ENCODE results near the gene RNF144A.

The RNF144A gene

GRCh38 chr2:6958616-6959235 is 41.5 kb downstream of the RNF144A start:
- DNase-seq (ENCODE audit: low read depth, low spot score): no peak
- Histone ChIP-seq H3K4me1 (ENCODE audit: insufficient read depth, insufficient read length) (no peaks in the 10 kb centered on the region), H3K9me3 (ENCODE audit: insufficient read depth, low read length) (no peaks in the 10 kb centered on the region), H3K27me3 (ENCODE audit: insufficient read depth, insufficient read length) (no peaks in the 10 kb centered on the region), H3K9ac (ENCODE audit: insufficient read length, low read depth) (no peak overlapping the region), H3K36me3 (ENCODE audit: insufficient read depth, insufficient read length, low read length) (no peaks in the 10 kb centered on the region), H3K4me3 (ENCODE audit: insufficient read length, low read depth) (no peak overlapping the region)
- TF ChIP-seq ZNF274 (IDR thresholded peaks at IDR 0.05; ENCODE audit: low read depth, low read length): no peak
- TF ChIP-seq YY1 (IDR thresholded peaks at IDR 0.05; ENCODE audit: insufficient read depth, insufficient read length): no peak
- TF ChIP-seq SUZ12 (IDR thresholded peaks at IDR 0.05; ENCODE audit: extremely low read depth, insufficient read depth, insufficient read length): no peak

GRCh38 chr2:6959751-6960150 is 42.5 kb downstream of the RNF144A start:
- Histone ChIP-seq H3K4me1 (ENCODE audit: insufficient read depth, insufficient read length) (no peaks in the 10 kb centered on the region), H3K36me3 (ENCODE audit: insufficient read depth, insufficient read length, low read length) (no peaks in the 10 kb centered on the region), H3K9me3 (ENCODE audit: insufficient read depth, low read length) (no peaks in the 10 kb centered on the region), H3K9ac (ENCODE audit: insufficient read length, low read depth) (no peak overlapping the region), H3K27me3 (ENCODE audit: insufficient read depth, insufficient read length) (no peaks in the 10 kb centered on the region), H3K4me3 (ENCODE audit: insufficient read length, low read depth) (no peak overlapping the region)
- no peak for DNase-seq (ENCODE audit: low read depth, low spot score)
- TF ChIP-seq SUZ12 (IDR thresholded peaks at IDR 0.05; ENCODE audit: extremely low read depth, insufficient read depth, insufficient read length) (no peak), ZNF274 (IDR thresholded peaks at IDR 0.05; ENCODE audit: low read depth, low read length) (no peak), YY1 (IDR thresholded peaks at IDR 0.05; ENCODE audit: insufficient read depth, insufficient read length) (no peak)

GRCh38 chr2:6960659-6961058 is 43.4 kb downstream of the RNF144A start:
- H3K4me3 ChIP-seq (ENCODE audit: insufficient read length, low read depth): no peak overlapping the region
- no peaks in the 10 kb centered on the region for H3K36me3 ChIP-seq (ENCODE audit: insufficient read depth, insufficient read length, low read length)
- H3K9me3 ChIP-seq (ENCODE audit: insufficient read depth, low read length): no peaks in the 10 kb centered on the region
- H3K27me3 ChIP-seq (ENCODE audit: insufficient read depth, insufficient read length): no peaks in the 10 kb centered on the region
- H3K4me1 ChIP-seq (ENCODE audit: insufficient read depth, insufficient read length): no peaks in the 10 kb centered on the region
- TF ChIP-seq SUZ12 (IDR thresholded peaks at IDR 0.05; ENCODE audit: extremely low read depth, insufficient read depth, insufficient read length): no peak
- no peak for TF ChIP-seq YY1 (IDR thresholded peaks at IDR 0.05; ENCODE audit: insufficient read depth, insufficient read length)
- TF ChIP-seq ZNF274 (IDR thresholded peaks at IDR 0.05; ENCODE audit: low read depth, low read length): no peak
- no peak for DNase-seq (ENCODE audit: low read depth, low spot score)
- no peak overlapping the region for H3K9ac ChIP-seq (ENCODE audit: insufficient read length, low read depth)

DNA sequence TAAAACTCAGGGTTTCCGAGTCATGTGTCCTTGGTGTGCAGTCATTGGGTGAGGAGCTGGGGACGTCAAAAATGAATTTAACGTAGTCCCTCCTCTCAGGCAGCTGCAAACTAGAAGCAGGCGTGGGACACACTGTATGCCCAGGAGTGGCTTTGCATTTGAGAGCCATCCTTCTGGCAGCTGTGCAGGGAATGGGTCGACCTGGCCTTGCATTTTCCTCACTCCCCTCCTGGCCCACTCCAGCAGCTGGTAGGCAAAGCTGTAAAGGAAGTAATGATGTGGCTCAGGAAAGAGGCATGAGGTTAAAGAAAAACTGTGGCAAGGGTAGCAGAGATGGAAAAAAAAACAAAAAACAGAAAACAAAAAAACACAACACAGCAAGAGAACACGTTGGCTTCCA is 46.5 kb downstream of the RNF144A start:
- Histone ChIP-seq H3K9me3 (ENCODE audit: insufficient read depth, low read length) (no peaks in the 10 kb centered on the region), H3K36me3 (ENCODE audit: insufficient read depth, insufficient read length, low read length) (no peaks in the 10 kb centered on the region), H3K4me1 (ENCODE audit: insufficient read depth, insufficient read length) (no peaks in the 10 kb centered on the region), H3K27me3 (ENCODE audit: insufficient read depth, insufficient read length) (no peaks in the 10 kb centered on the region), H3K9ac (ENCODE audit: insufficient read length, low read depth) (no peak overlapping the region), H3K4me3 (ENCODE audit: insufficient read length, low read depth) (no peak overlapping the region)
- TF ChIP-seq ZNF274 (IDR thresholded peaks at IDR 0.05; ENCODE audit: low read depth, low read length) (no peak), SUZ12 (IDR thresholded peaks at IDR 0.05; ENCODE audit: extremely low read depth, insufficient read depth, insufficient read length) (no peak), YY1 (IDR thresholded peaks at IDR 0.05; ENCODE audit: insufficient read depth, insufficient read length) (no peak)
- DNase-seq (ENCODE audit: low read depth, low spot score): no peak

GRCh38 chr2:6965071-6965795 is 48.0 kb downstream of the RNF144A start:
- H3K4me3 ChIP-seq (ENCODE audit: insufficient read length, low read depth): no peak overlapping the region
- no peak for DNase-seq (ENCODE audit: low read depth, low spot score)
- no peaks in the 10 kb centered on the region for H3K9me3 ChIP-seq (ENCODE audit: insufficient read depth, low read length)
- TF ChIP-seq SUZ12 (IDR thresholded peaks at IDR 0.05; ENCODE audit: extremely low read depth, insufficient read depth, insufficient read length) (no peak), YY1 (IDR thresholded peaks at IDR 0.05; ENCODE audit: insufficient read depth, insufficient read length) (no peak), ZNF274 (IDR thresholded peaks at IDR 0.05; ENCODE audit: low read depth, low read length) (no peak)
- no peaks in the 10 kb centered on the region for H3K27me3 ChIP-seq (ENCODE audit: insufficient read depth, insufficient read length)
- no peaks in the 10 kb centered on the region for H3K36me3 ChIP-seq (ENCODE audit: insufficient read depth, insufficient read length, low read length)
- no peak overlapping the region for H3K9ac ChIP-seq (ENCODE audit: insufficient read length, low read depth)
- no peaks in the 10 kb centered on the region for H3K4me1 ChIP-seq (ENCODE audit: insufficient read depth, insufficient read length)

- Histone ChIP-seq H3K9me3 (ENCODE audit: insufficient read depth, low read length) (no peaks in the 10 kb centered on the region), H3K27me3 (ENCODE audit: insufficient read depth, insufficient read length) (no peaks in the 10 kb centered on the region), H3K36me3 (ENCODE audit: insufficient read depth, insufficient read length, low read length) (peaks cover 2% of the 10 kb centered on the region), H3K4me3 (ENCODE audit: insufficient read length, low read depth) (no peak overlapping the region), H3K9ac (ENCODE audit: insufficient read length, low read depth) (no peak overlapping the region), H3K4me1 (ENCODE audit: insufficient read depth, insufficient read length) (no peaks in the 10 kb centered on the region)
- no peak for TF ChIP-seq SUZ12 (IDR thresholded peaks at IDR 0.05; ENCODE audit: extremely low read depth, insufficient read depth, insufficient read length)
- TF ChIP-seq ZNF274 (IDR thresholded peaks at IDR 0.05; ENCODE audit: low read depth, low read length): no peak
- TF ChIP-seq YY1 (IDR thresholded peaks at IDR 0.05; ENCODE audit: insufficient read depth, insufficient read length): no peak
- no peak for DNase-seq (ENCODE audit: low read depth, low spot score)
Measured at GRCh38 chr2:6966446-6966940, 49.3 kb downstream of the RNF144A start.

- Histone ChIP-seq H3K27me3 (ENCODE audit: insufficient read depth, insufficient read length) (no peaks in the 10 kb centered on the region), H3K4me1 (ENCODE audit: insufficient read depth, insufficient read length) (no peaks in the 10 kb centered on the region), H3K36me3 (ENCODE audit: insufficient read depth, insufficient read length, low read length) (peaks cover 2% of the 10 kb centered on the region), H3K4me3 (ENCODE audit: insufficient read length, low read depth) (no peak overlapping the region), H3K9me3 (ENCODE audit: insufficient read depth, low read length) (no peaks in the 10 kb centered on the region), H3K9ac (ENCODE audit: insufficient read length, low read depth) (no peak overlapping the region)
- TF ChIP-seq SUZ12 (IDR thresholded peaks at IDR 0.05; ENCODE audit: extremely low read depth, insufficient read depth, insufficient read length): no peak
- no peak for TF ChIP-seq YY1 (IDR thresholded peaks at IDR 0.05; ENCODE audit: insufficient read depth, insufficient read length)
- TF ChIP-seq ZNF274 (IDR thresholded peaks at IDR 0.05; ENCODE audit: low read depth, low read length): no peak
- DNase-seq (ENCODE audit: low read depth, low spot score): no peak
Measured at GRCh38 chr2:6967301-6967700, 50.1 kb downstream of the RNF144A start.

Measured in NT2/D1 (cell line).